Lung (tissue), 12 donors: ENCODE measurements around the gene CAPZB. TPM values are rescaled to one million over a fixed set of nuclear protein-coding genes. Genes with fewer than 3 reads are reported as not detected.

Experiments used
- ATAC-seq: fragments of 200-7000 bp; cut with Tn5 transposase; one replicate; pipeline ENCODE4 v1.9.1; 2020; ENCODE audit warnings: moderate number of reproducible peaks; ENCODE audit not compliant: insufficient read depth, low FRiP score
- DNase-seq, 3 donors: peaks; one replicate each; pipeline ENCODE4 v3.0.0-alpha.2; 2013 to 2017
- H3K27ac ChIP-seq, 2 donors: one replicate each; pipeline ENCODE4 v1.5.1; 2013; ENCODE audit warnings: mild to moderate bottlenecking in 2 of 2, moderate library complexity in 2 of 2, control low read depth in 1 of 2, inconsistent platforms in 1 of 2, low read depth in 1 of 2, low read length in 1 of 2
- H3K27me3 ChIP-seq, 3 donors: one replicate each; pipeline ENCODE4 v1.5.1; 2013; ENCODE audit warnings: low read length in 2 of 3; ENCODE audit not compliant: control insufficient read depth in 3 of 3, insufficient read depth in 3 of 3
- H3K36me3 ChIP-seq, 4 donors: one replicate each; pipeline ENCODE4 v1.5.1; 2013; ENCODE audit warnings: low read length in 4 of 4, mild to moderate bottlenecking in 1 of 4, moderate library complexity in 1 of 4; ENCODE audit not compliant: control insufficient read depth in 4 of 4, insufficient read depth in 4 of 4
- H3K4me1 ChIP-seq, 5 donors: one replicate each; pipeline ENCODE4 v1.5.1; 2013; ENCODE audit warnings: low read length in 5 of 5, mild to moderate bottlenecking in 2 of 5, moderate library complexity in 1 of 5; ENCODE audit not compliant: control insufficient read depth in 5 of 5, insufficient read depth in 5 of 5
- H3K4me3 ChIP-seq: one replicate; pipeline ENCODE4 v1.5.1; 2013; ENCODE audit warnings: mild to moderate bottlenecking, control low read depth, moderate library complexity
- H3K9ac ChIP-seq, 2 donors: one replicate each; pipeline ENCODE4 v1.5.1; 2013; ENCODE audit warnings: low read length in 2 of 2, control low read depth in 1 of 2; ENCODE audit not compliant: insufficient read depth in 1 of 2
- H3K9me3 ChIP-seq, 4 donors: one replicate each; pipeline ENCODE4 v1.5.1; 2013; ENCODE audit warnings: low read length in 3 of 4, mild to moderate bottlenecking in 1 of 4, moderate library complexity in 1 of 4; ENCODE audit not compliant: control insufficient read depth in 4 of 4, insufficient read depth in 3 of 4
- WGBS, 2 donors: extraction: QIAGEN DNeasy Blood & Tissue Kit; methylation state at CpG; one replicate each; pipeline ENCODE4 v1.1.7; 2013; 5-methylcytosine and 5-hydroxymethylcytosine counted together
- polyA plus RNA-seq, 2 donors: library from polyadenylated mRNA; stranded (reverse); fragments of 200-250 nt; gene quantifications; one replicate each; pipeline ENCODE4 v1.2.1, GENCODE V29; 2013
- total RNA-seq, 2 donors: library from RNA; depleted of rRNA in 1 of 2; stranded (reverse); fragments of >200 nt in 1 of 2; gene quantifications; one replicate each; pipeline ENCODE4 v1.2.1, GENCODE V29; 2014 to 2021
- TF ChIP-seq, protein P1 (sequence below): IDR thresholded peaks from 2 replicates; pipeline ENCODE4 v1.5.1; 2012; ENCODE audit warnings: mild to moderate bottlenecking; ENCODE audit errors: control extremely low read depth, extremely low read depth
- donor health status: control.
- donor health status: control.
- donor health status: Bipolar disorder and iron deficiency.
- donor health status: healthy.
- donor health status: DM: yes; HTN: yes; CAD: no.

CAPZB gene
- total and polyA plus RNA-seq, 4 donors, result 94.7 to 339 (median 278) TPM

DNA sequence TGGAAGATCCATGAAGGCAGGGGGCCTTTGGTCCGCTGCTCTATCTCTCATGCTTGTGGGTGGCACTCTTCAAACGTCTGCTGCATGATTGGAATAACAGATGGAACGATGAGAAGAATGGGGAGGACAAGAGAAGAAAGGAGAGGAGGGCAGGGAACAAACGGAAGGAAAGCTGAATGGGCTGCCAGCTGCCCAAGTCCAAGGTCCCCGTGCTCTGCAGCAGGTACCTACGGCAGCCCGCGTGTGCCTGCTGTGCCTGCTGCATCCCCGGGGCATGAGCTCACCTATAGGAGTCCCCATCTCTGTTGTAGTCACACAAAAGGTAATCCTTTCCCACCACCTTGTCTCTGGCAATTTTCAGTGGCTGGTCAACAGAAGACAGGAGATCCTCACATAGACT lies 100.1 kb downstream of the CAPZB start:
- WGBS, 2 donors, result 91 to 96% methylated on average over 9 of the region's 9 CpGs
- no peaks in the 10 kb centered on the region for H3K27me3 ChIP-seq
- peak overlapping the region in 1 of 2 donors; percentile 80 for H3K27ac ChIP-seq
- no peak overlapping the region for H3K4me3 ChIP-seq
- no peak overlapping the region for H3K9ac ChIP-seq
- H3K36me3 ChIP-seq, result peaks cover 3 to 24% (median 11%) of the 10 kb centered on the region in 4 donors
- TF ChIP-seq, protein P1, sequence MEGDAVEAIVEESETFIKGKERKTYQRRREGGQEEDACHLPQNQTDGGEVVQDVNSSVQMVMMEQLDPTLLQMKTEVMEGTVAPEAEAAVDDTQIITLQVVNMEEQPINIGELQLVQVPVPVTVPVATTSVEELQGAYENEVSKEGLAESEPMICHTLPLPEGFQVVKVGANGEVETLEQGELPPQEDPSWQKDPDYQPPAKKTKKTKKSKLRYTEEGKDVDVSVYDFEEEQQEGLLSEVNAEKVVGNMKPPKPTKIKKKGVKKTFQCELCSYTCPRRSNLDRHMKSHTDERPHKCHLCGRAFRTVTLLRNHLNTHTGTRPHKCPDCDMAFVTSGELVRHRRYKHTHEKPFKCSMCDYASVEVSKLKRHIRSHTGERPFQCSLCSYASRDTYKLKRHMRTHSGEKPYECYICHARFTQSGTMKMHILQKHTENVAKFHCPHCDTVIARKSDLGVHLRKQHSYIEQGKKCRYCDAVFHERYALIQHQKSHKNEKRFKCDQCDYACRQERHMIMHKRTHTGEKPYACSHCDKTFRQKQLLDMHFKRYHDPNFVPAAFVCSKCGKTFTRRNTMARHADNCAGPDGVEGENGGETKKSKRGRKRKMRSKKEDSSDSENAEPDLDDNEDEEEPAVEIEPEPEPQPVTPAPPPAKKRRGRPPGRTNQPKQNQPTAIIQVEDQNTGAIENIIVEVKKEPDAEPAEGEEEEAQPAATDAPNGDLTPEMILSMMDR, result no peak
- no peaks in the 10 kb centered on the region for H3K9me3 ChIP-seq
- no peak for ATAC-seq
- DNase-seq, result no peak
- H3K4me1 ChIP-seq, result peaks cover 8 to 24% (median 20%) of the 10 kb centered on the region in 5 donors

DNA sequence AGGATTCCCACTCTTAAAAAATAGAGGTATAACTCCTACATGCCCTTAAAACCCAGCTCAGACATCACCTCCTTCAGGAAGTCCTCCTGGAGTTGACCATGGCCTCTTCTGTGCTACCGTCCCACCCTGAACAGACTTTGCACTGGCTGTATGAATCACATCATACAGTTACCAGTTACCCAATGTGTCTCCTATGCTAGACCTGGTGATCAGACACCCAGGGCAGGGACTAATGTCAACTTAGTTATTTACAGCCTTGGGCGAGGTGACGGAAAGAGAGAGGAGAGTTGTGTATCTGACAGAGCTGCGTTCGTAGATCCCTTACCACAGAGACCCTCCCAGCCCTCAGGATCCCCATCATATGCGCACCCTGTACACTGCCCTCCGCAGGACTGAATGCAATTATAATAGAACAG lies 100.6 kb downstream of the CAPZB start:
- ATAC-seq (no peak), DNase-seq (no peak)
- Histone ChIP-seq H3K4me3 (no peak overlapping the region), H3K36me3 (peaks cover 3 to 28% (median 11%) of the 10 kb centered on the region in 4 donors), H3K27ac (peak overlapping the region in 1 of 2 donors; percentile 80), H3K9ac (no peak overlapping the region), H3K4me1 (peaks cover 4 to 20% (median 19%) of the 10 kb centered on the region in 5 donors), H3K27me3 (no peaks in the 10 kb centered on the region), H3K9me3 (no peaks in the 10 kb centered on the region)
- WGBS, 2 donors, result 95 to 98% methylated on average over 7 of the region's 7 CpGs
- TF ChIP-seq, protein P1, result no peak

DNA sequence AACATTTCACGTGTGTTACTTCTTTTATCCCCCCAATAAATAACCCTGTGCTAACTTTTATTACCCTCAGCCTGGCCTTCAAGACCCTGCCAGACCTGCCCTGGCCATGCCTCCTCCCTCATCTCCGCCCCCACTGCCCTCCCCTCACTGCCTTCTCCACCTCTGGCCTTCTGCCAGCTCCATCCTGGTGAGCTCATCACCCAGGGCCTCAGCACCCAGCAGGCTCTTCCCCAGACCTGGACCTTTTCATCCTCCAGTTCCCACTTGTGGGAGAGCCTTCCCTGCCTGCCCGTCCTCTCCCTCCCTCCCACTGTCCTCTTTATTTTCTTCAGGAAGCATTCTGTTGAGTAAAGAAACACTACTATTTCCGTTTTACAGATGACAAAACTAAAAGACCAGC lies 101.2 kb downstream of the CAPZB start:
- Histone ChIP-seq H3K27me3 (no peaks in the 10 kb centered on the region), H3K4me3 (no peak overlapping the region), H3K4me1 (peaks cover 3 to 20% (median 17%) of the 10 kb centered on the region in 5 donors), H3K36me3 (peaks cover 3 to 31% (median 11%) of the 10 kb centered on the region in 4 donors), H3K9me3 (no peaks in the 10 kb centered on the region), H3K9ac (no peak overlapping the region), H3K27ac (peak overlapping the region in 1 of 2 donors; percentile 41)
- TF ChIP-seq, protein P1, result no peak
- ATAC-seq, result no peak
- peak in 2 of 3 donors; percentile 40 to 52 for DNase-seq
- WGBS, 2 donors, result 70 to 74% methylated on average over 4 of the region's 4 CpGs

DNA sequence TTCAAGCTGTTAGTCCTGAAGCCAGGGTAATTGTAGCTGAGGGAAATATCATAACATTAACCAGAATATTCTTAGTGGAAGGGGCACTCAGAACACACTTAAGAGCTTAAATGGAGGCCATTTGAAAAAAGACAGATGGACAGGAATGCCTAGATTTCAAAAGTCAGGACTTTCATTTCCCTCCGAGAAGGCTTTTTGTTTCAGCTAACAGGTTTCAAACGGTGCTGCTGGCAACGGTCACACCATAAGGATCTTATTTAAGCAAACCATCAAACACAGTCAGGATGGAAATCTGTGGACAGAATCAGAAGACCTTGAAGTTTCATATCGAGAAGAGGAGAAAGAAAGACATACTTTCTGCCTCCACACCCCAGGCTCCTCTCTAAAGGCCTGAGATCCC lies 103.1 kb downstream of the CAPZB start:
- Histone ChIP-seq H3K4me3 (no peak overlapping the region), H3K27ac (no peak overlapping the region), H3K9ac (no peak overlapping the region), H3K27me3 (no peaks in the 10 kb centered on the region), H3K36me3 (peaks cover 10 to 42% (median 15%) of the 10 kb centered on the region in 4 donors), H3K9me3 (no peaks in the 10 kb centered on the region), H3K4me1 (peaks cover 3 to 19% (median 15%) of the 10 kb centered on the region in 5 donors)
- no peak for ATAC-seq
- TF ChIP-seq, protein P1, result no peak
- DNase-seq, result no peak
- 70 to 77% methylated on average over 4 of the region's 4 CpGs for WGBS, 2 donors
